ENCODE results near the gene PCBD2. TPM values are rescaled to one million over a fixed set of nuclear protein-coding genes. Genes with fewer than 3 reads are reported as not detected.
A peak's percentile ranks its signal among the peaks of the same experiment; 100 is the strongest.
"Not testable (repeated sequence)": the region's sequence is repeated elsewhere in the genome, so short reads cannot be mapped to it uniquely, and the experiment has no call there.

Gene PCBD2
- 10 to 100 TPM; 13.6 to 14.7 TPM for total RNA-seq

DNA sequence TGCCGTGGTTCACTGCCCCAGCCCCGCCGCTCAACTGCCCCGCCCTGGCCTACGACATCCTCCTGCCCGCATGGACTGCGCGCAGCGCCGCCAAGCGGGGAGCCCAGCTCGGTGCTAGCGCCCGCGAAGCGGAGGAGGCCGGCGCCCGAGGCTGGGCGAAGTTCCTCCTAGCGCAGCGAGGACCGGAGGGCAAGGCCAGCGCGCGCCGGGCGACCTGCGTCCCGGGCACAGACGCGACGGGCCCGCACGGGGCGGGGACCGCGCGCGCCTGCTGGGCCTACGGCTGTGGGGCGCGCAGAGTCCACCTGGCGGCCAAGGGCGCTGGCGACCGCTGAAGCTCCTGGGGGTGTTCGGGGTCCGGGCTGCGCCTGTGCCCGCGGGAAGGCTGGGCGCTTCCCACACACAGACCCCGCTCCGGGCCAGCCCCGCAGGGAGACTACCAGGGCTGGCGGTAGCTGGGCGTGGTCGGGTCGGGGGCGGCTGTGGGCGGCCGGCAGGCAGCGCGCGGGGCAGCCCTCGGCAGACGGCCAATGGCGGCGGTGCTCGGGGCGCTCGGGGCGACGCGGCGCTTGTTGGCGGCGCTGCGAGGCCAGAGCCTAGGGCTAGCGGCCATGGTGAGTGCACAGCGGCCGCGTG, at the start of gene PCBD2:
Gene PCBD2, plus strand, starts transcription at position 522 of the 636 bp plus-strand sequence. Its CDS starts 9 bp downstream, at position 531.
- CTCF ChIA-PET: interaction anchor here (0.8 to 3.8 kb wide), 24 partner anchors 9 to 317 kb away, joined by 3 to 45 read pairs (median 8); partner anchors contain the start of genes C5orf24, CAMLG, DDX46 and SEC24A
- peaks cover 29% of the 10 kb centered on the region for H3K4me1 Mint-ChIP-seq
- peak within 1 kb of the TSS; percentile 95 for H3K4me3 Mint-ChIP-seq
- POLR2A ChIA-PET: interaction anchor here (0.8 to 4.2 kb wide), 41 partner anchors 8 to 727 kb away, joined by 3 to 83 read pairs (median 5); partner anchors contain the start of genes C5orf24, CAMLG, CDKL3 and CDKN2AIPNL
- no peaks in the 10 kb centered on the region for H3K27me3 Mint-ChIP-seq
- peak; percentile 94 for DNase-seq
- H3K36me3 Mint-ChIP-seq (ENCODE audit: low read depth): peaks cover 23% of the 10 kb centered on the region
- peak within 1 kb of the TSS; percentile 98 for H3K27ac Mint-ChIP-seq
- H3K9me3 Mint-ChIP-seq: no peaks in the 10 kb centered on the region

DNA sequence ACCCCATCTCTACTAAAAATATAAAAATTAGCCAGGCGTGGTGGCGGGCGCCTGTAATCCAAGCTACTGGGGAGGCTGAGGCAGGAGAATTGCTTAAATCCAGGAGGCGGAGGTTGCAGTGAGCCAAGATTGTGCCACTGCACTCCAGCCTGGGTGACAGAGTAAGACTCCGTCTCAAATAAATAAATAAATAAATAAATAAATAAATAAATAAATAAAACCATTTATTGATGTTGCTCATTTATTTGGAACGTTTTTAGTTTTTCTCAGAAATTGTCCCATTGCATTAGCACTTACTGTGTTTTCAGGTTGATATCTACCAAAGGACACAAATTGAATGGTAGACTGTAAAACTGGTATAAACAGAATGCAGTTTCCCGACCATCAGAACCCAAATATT, 48.5 kb upstream of the PCBD2 start:
- POLR2A ChIA-PET: interaction anchor here (3.8 kb wide), 1 partner anchor 48 kb away, joined by 14 read pairs; the partner anchor contains the start of gene PCBD2
- DNase-seq, H3K27me3 Mint-ChIP-seq, H3K27ac Mint-ChIP-seq, CTCF ChIA-PET, H3K4me3 Mint-ChIP-seq, H3K9me3 Mint-ChIP-seq: not testable (repeated sequence)
- Mint-ChIP-seq H3K4me1 (peaks cover 28% of the 10 kb centered on the region), H3K36me3 (ENCODE audit: low read depth) (peaks cover 42% of the 10 kb centered on the region)

DNA sequence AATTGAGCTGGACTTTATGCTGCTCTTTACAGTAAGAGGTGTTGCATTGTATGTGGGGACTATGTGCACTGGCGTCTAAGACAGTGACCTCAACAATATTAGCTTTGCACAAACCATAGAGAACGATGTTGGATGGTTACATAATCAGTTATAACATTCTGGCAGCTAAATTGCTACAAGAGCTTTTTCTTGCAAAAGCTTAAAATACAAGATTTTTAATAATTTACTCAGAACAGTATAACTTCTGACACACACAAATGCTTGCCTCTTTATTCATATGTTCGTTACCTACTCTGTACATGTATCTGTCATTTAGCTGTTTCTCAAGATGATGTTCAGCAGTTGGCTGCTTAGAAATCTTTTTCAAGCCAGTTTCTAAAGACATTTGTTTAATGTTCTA, 47.5 kb upstream of the PCBD2 start:
- Mint-ChIP-seq H3K27me3 (no peaks in the 10 kb centered on the region), H3K4me1 (peaks cover 21% of the 10 kb centered on the region), H3K27ac (no peak overlapping the region), H3K9me3 (no peaks in the 10 kb centered on the region), H3K36me3 (ENCODE audit: low read depth) (peaks cover 38% of the 10 kb centered on the region), H3K4me3 (no peak overlapping the region)
- ChIA-PET POLR2A (interaction anchor here (0.6 to 2.1 kb wide), 6 partner anchors 9 to 47 kb away, joined by 3 to 10 read pairs (median 4); partner anchors contain the start of genes C5orf24, PCBD2 and TXNDC15), CTCF (interaction anchor here (1.1 to 1.5 kb wide), 2 partner anchors 47 to 159 kb away, joined by 3 to 6 read pairs; partner anchors contain the start of gene PCBD2)
- DNase-seq: no peak

DNA sequence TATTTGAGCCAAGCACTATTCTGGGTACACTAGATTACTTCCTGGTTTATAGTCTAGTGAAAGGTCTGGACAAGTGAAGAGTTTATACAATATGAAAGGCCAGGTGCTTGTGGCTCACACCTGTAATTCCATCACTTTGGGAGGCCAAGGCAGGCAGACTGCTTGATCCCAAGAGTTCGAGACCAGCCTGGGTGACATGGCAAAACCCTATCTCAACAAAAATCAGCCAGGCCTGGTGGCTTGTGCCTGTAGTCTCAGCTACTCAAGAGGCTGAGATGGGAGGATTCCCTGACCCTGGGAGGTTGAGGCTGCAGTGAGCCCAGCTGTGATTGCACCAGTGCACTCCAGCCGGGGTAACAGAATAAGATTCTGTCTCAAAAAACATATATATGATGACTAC, 40.2 kb upstream of the PCBD2 start:
- POLR2A ChIA-PET: interaction anchor here (0.9 to 2.8 kb wide), 2 partner anchors 10 to 18 kb away, joined by 5 to 13 read pairs; partner anchors contain the start of gene TXNDC15

DNA sequence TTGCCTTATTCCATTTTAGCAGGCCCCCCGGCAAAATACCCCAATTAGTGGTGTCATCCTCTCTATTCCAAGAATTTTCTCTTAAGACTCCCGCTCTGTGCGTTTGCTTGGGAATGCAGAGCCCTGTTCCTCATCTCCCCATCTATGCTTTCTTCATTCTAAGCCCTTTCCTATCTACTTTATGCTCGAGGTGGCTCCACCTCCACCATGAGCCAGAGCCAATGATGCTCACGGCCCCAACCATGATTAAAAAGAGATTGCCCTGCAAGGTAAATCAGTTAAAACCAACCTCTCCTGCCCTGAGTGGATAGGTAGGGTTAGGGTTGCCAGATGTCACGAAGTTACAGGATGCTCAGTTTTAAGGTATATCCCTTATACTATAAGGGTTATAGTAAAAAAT, 31.4 kb upstream of the PCBD2 start:
- H3K27ac Mint-ChIP-seq: peak overlapping the region; percentile 95
- peak; percentile 21 for DNase-seq
- CTCF ChIA-PET: interaction anchor here (0.6 to 3.8 kb wide), 6 partner anchors 27 to 346 kb away, joined by 3 to 19 read pairs (median 6); partner anchors contain the start of genes C5orf24, CAMLG and PCBD2

More for the DNA sequence above, 40.2 kb upstream of the PCBD2 start:
- DNase-seq: no peak
- Mint-ChIP-seq H3K27ac (no peak overlapping the region), H3K4me1 (no peaks in the 10 kb centered on the region), H3K36me3 (ENCODE audit: low read depth) (peaks cover 12% of the 10 kb centered on the region), H3K4me3 (no peak overlapping the region), H3K27me3 (no peaks in the 10 kb centered on the region), H3K9me3 (no peaks in the 10 kb centered on the region)
- CTCF ChIA-PET: no interaction called here

DNA sequence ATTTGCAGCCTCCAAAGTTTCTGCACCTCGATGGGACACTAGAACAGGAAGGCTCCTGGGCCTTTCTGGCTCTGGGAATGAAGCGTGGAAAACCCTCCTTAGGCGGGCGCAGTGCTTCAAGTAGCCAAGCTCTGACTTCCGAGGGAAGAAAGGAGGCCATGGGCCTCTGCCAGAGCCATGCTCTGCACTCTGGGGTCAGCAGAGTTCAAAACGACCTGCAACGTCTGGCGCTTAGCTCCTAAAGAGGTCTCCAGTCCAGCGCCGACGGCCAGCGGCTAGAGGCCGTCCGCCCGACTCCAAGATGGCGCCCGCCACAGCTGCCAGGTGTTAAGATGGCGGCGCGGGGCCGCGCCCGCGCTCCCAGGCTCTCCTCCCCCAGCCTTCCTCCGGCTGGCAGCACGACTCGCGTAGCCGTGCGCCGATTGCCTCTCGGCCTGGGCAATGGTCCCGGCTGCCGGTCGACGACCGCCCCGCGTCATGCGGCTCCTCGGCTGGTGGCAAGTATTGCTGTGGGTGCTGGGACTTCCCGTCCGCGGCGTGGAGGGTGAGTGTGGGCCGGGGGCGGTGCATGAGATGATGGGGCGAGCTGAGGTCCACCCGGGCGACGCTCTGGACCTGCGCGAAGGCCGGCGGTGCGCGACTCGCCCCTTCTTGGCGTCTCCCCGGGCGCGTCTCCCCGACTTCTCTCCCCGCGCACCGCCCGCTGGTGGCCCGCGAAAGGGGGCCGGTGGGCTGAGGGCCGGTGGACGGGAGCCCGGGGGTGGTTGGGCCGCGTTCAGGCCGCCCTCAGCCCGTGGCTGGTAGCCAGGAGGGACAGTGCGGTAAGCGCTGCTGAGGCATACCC, 30.7 kb upstream of the PCBD2 start, which contains the start of gene TXNDC15:
Gene TXNDC15, plus strand, starts transcription at position 385 of the 844 bp plus-strand sequence. Its CDS starts 57 bp downstream, at position 442.
- Mint-ChIP-seq H3K9me3 (no peaks in the 10 kb centered on the region), H3K4me1 (peaks cover 42% of the 10 kb centered on the region), H3K27ac (peak within 1 kb of the TSS; percentile 95), H3K4me3 (peak within 1 kb of the TSS; percentile 95), H3K27me3 (no peaks in the 10 kb centered on the region), H3K36me3 (ENCODE audit: low read depth) (peaks cover 26% of the 10 kb centered on the region)
- CTCF ChIA-PET: interaction anchor here (0.6 to 3.8 kb wide), 7 partner anchors 26 to 347 kb away, joined by 3 to 19 read pairs (median 6); partner anchors contain the start of genes C5orf24, CAMLG and PCBD2
- POLR2A ChIA-PET: interaction anchor here (0.7 to 5.0 kb wide), 25 partner anchors 10 to 698 kb away, joined by 3 to 83 read pairs (median 6); partner anchors contain the start of genes C5orf24, CAMLG, DDX46 and JADE2
- DNase-seq: peak; percentile 86

More for the DNA sequence above, 31.4 kb upstream of the PCBD2 start:
- Mint-ChIP-seq H3K36me3 (ENCODE audit: low read depth) (peaks cover 26% of the 10 kb centered on the region), H3K9me3 (no peaks in the 10 kb centered on the region), H3K4me3 (peak overlapping the region; percentile 95), H3K27me3 (no peaks in the 10 kb centered on the region), H3K4me1 (peaks cover 40% of the 10 kb centered on the region)
- POLR2A ChIA-PET: interaction anchor here (0.7 to 5.0 kb wide), 24 partner anchors 9 to 697 kb away, joined by 3 to 83 read pairs (median 6); partner anchors contain the start of genes C5orf24, CAMLG, DDX46 and JADE2

DNA sequence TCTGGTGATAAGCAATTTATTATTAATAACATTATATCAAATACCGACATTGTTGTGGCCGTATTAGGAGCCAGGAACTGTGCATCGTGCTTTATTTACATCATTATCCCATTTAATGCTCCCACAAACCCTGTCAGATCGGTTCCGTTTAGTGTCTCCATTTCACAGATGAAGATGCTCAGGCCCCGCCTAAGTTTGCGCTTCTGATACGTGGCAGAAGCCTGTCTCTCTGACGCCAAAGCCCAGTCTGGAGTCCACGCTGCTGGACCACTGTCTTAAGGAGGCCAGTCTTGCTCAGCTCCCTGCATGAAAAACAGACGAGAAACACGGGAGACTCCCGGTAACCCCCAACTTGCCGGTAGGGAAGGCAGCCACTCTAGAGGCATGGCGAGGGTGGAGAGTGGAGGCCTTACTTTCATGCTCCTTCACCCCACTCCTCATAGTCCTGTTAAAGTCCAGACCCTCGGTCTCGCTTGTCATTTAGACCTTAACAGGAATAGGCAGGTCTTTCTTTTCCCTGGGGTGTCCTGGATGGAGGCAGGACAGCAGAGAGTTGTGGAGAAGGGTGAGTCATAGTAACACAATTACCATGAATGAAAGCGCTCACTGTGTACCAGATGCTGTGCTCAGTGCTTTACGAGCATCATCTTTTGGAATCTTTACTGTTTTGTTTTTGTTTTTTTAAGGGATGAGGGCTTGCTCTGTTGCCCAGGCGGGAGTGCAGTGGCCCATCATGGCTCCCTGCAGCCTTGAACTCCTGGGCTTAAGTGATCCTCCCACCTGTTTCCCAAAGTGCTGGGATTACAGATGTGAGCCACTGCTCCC, 29.9 kb upstream of the PCBD2 start:
- H3K27me3 Mint-ChIP-seq: no peaks in the 10 kb centered on the region
- H3K4me3 Mint-ChIP-seq: peak overlapping the region; percentile 95
- POLR2A ChIA-PET: interaction anchor here (0.7 to 5.0 kb wide), 11 partner anchors 11 to 699 kb away, joined by 3 to 83 read pairs (median 9); partner anchors contain the start of genes C5orf24, CAMLG, DDX46 and JADE2
- CTCF ChIA-PET: interaction anchor here (0.6 to 3.8 kb wide), 5 partner anchors 29 to 137 kb away, joined by 3 to 19 read pairs (median 6); partner anchors contain the start of genes C5orf24, CAMLG and PCBD2
- DNase-seq: peak; percentile 52
- H3K27ac Mint-ChIP-seq: peak overlapping the region; percentile 95
- no peaks in the 10 kb centered on the region for H3K9me3 Mint-ChIP-seq
- H3K4me1 Mint-ChIP-seq: peaks cover 48% of the 10 kb centered on the region
- peaks cover 28% of the 10 kb centered on the region for H3K36me3 Mint-ChIP-seq (ENCODE audit: low read depth)

DNA sequence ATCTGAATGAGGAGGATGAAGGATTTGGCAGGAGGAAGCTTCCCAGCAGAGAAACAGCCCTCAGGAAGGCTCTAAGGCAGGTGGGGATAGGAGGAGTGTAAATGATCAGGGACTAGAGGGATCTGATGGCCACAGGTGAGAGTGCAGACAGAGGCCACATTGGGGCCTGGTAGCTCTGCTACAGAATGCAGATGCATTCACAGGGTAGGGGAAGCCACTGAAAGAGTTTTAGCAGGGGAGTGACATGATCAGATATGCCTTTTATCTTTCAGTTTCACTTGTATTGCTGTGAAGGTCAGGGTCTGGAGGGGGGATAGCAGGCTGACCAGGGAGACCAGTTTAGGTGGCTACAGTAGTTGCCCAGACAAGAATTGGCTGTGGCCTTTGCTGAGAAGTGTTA, 27.8 kb upstream of the PCBD2 start:
- peak overlapping the region; percentile 9 for H3K4me3 Mint-ChIP-seq
- peaks cover 51% of the 10 kb centered on the region for H3K4me1 Mint-ChIP-seq
- no peaks in the 10 kb centered on the region for H3K27me3 Mint-ChIP-seq
- H3K36me3 Mint-ChIP-seq (ENCODE audit: low read depth): peaks cover 33% of the 10 kb centered on the region
- H3K27ac Mint-ChIP-seq: peak overlapping the region; percentile 49
- no peaks in the 10 kb centered on the region for H3K9me3 Mint-ChIP-seq
- no peak for DNase-seq
- ChIA-PET POLR2A (interaction anchor here (1.2 to 2.0 kb wide), 4 partner anchors 14 to 32 kb away, joined by 4 to 11 read pairs (median 8); partner anchors contain the start of genes C5orf24 and PCBD2), CTCF (interaction anchor here (1.5 kb wide), 1 partner anchor 27 kb away, joined by 9 read pairs; the partner anchor contains the start of gene PCBD2)

DNA sequence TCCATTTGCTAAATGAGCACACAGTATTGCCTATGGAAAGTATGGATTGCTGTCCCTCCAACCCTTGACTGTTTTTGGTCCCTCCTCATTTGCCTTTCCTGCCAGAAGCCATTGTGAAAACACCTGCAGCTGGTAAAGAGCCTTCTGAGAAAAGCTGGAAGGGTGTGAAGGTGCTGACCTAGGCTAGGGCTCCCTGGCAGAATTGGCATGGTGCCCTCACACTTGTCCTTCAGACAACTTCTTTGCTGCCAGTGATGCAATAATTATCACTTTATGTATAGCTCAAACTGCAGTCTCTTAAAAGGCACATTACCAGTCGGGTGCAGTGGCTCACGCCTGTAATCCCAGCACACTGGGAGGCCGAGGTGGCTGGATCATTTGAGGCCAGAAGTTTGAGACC, 26.5 kb upstream of the PCBD2 start:
- Mint-ChIP-seq H3K4me1 (peaks cover 44% of the 10 kb centered on the region), H3K9me3 (no peaks in the 10 kb centered on the region), H3K27ac (no peak overlapping the region), H3K36me3 (ENCODE audit: low read depth) (peaks cover 33% of the 10 kb centered on the region), H3K4me3 (no peak overlapping the region), H3K27me3 (no peaks in the 10 kb centered on the region)
- no peak for DNase-seq
- CTCF ChIA-PET: interaction anchor here (1.6 kb wide), 1 partner anchor 27 kb away, joined by 4 read pairs; the partner anchor contains the start of gene PCBD2
- POLR2A ChIA-PET: interaction anchor here (1.7 to 2.0 kb wide), 2 partner anchors 26 to 33 kb away, joined by 8 to 9 read pairs; partner anchors contain the start of genes C5orf24 and PCBD2

DNA sequence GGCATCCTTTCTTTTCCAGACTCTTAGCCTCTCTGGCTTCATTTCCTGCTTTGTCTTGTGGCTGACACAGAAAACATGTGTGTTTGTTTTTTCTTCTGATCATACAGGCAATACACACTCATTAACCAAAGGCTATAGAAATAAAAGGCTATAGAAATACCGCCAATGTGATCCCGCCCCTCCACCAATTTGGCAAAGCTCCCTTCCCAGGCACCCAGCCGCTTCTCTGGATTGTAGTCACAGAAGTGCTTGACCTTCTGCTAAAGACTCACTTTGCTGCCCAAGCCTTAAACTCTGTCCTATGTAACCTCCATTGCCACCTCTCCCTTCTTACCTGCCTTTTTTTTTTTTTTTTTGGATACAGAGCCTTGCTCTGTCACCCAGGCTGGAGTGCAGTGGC, 25.5 kb upstream of the PCBD2 start:
- no peaks in the 10 kb centered on the region for H3K9me3 Mint-ChIP-seq
- peaks cover 30% of the 10 kb centered on the region for H3K36me3 Mint-ChIP-seq (ENCODE audit: low read depth)
- H3K4me1 Mint-ChIP-seq: peaks cover 41% of the 10 kb centered on the region
- no peak overlapping the region for H3K4me3 Mint-ChIP-seq
- ChIA-PET CTCF (interaction anchor here (1.6 kb wide), 1 partner anchor 25 kb away, joined by 4 read pairs; the partner anchor contains the start of gene PCBD2), POLR2A (interaction anchor here (1.1 to 1.7 kb wide), 2 partner anchors 25 to 34 kb away, joined by 6 to 8 read pairs; partner anchors contain the start of genes C5orf24 and PCBD2)
- no peaks in the 10 kb centered on the region for H3K27me3 Mint-ChIP-seq
- no peak overlapping the region for H3K27ac Mint-ChIP-seq
- no peak for DNase-seq

DNA sequence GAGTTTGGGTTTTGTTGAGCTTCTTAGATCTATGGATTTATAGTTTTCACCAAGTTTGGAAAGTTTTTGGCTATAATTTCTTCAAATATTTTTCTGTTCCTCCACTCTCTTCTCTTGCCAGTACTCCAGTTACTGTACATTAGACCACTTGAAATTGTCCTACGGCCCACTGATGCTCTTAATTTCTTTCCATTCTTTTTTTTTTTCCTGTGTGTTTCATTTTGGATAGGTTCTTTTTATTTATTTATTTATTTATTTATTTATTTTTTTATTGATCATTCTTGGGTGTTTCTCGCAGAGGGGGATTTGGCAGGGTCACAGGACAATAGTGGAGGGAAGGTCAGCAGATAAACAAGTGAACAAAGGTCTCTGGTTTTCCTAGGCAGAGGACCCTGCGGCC, 24.0 kb upstream of the PCBD2 start:
- H3K27me3 Mint-ChIP-seq, POLR2A ChIA-PET, CTCF ChIA-PET, H3K9me3 Mint-ChIP-seq, DNase-seq, H3K4me3 Mint-ChIP-seq, H3K27ac Mint-ChIP-seq: not testable (repeated sequence)
- H3K4me1 Mint-ChIP-seq: peaks cover 36% of the 10 kb centered on the region
- peaks cover 25% of the 10 kb centered on the region for H3K36me3 Mint-ChIP-seq (ENCODE audit: low read depth)
